Panc1 (cell line): ENCODE data around the gene VSX1. TPM values are rescaled to one million over a fixed set of nuclear protein-coding genes. Genes with fewer than 3 reads are reported as not detected.

ENCODE experiments used
- ATAC-seq: fragments of 200-7000 bp; cut with Tn5 transposase; 2 replicates; pipeline ENCODE4 v1.9.1; 2020; ENCODE audit warnings: mild to moderate bottlenecking, moderate library complexity
- BruUV-seq: library from RNA; stranded (reverse); fragments of 400-500 nt; replicated peaks from 2 replicates; lab custom pipeline; 2021; lab: Mats Ljungman, UMichigan
- CTCF ChIA-PET: fragments of 300-600 bp; sonication (Branson Sonifier 250); formaldehyde crosslinking; loops from one replicate; lab custom pipeline; 2022; ENCODE audit warnings: antibody characterized with exemption; lab: Charles Lee
- POLR2A ChIA-PET: fragments of 300-600 bp; sonication (Branson Sonifier 250); formaldehyde crosslinking; loops from one replicate; lab custom pipeline; 2022; ENCODE audit warnings: antibody characterized with exemption; lab: Charles Lee
- DNase-seq: peaks from one replicate; pipeline ENCODE4 v3.0.0-alpha.2; 2010; ENCODE audit warnings: low read depth, low spot score
- H3K27ac ChIP-seq: 2 replicates; pipeline ENCODE4 v1.5.1; 2011; ENCODE audit warnings: mild to moderate bottlenecking, low read length, inconsistent platforms
- H3K27me3 ChIP-seq: fragments of 200-500 bp; sonication (Bioruptor generic); 2 replicates; pipeline ENCODE4 v1.6.0; 2014; ENCODE audit warnings: low read length, inconsistent platforms; ENCODE audit not compliant: control insufficient read depth, insufficient read depth
- H3K36me3 ChIP-seq: fragments of 200-500 bp; sonication (Bioruptor generic); 2 replicates; pipeline ENCODE4 v1.5.1; 2014; ENCODE audit warnings: inconsistent platforms, mild to moderate bottlenecking, low read length, moderate library complexity; ENCODE audit not compliant: control insufficient read depth, insufficient read depth
- H3K4me1 ChIP-seq: 2 replicates; pipeline ENCODE4 v1.5.1; 2011; ENCODE audit warnings: inconsistent platforms, mild to moderate bottlenecking, low read length, moderate library complexity; ENCODE audit not compliant: control insufficient read depth, insufficient read depth
- H3K4me3 ChIP-seq, 2 experiments: 2 replicates each; pipeline ENCODE4 v1.5.1; 2011 to 2012; ENCODE audit warnings: low read depth in 2 of 2, low read length in 2 of 2, mild to moderate bottlenecking in 2 of 2, inconsistent platforms in 1 of 2, moderate library complexity in 1 of 2
- H3K9me3 ChIP-seq: fragments of 200-500 bp; sonication (Bioruptor generic); 2 replicates; pipeline ENCODE4 v1.5.1; 2014; ENCODE audit warnings: low read depth, mild to moderate bottlenecking, inconsistent platforms, low read length, moderate library complexity; ENCODE audit not compliant: control insufficient read depth, insufficient read depth
- CTCF ChIP-seq: fragments of 450-650 bp; IDR thresholded peaks from 2 replicates; pipeline ENCODE4 v1.5.1; 2017; ENCODE audit warnings: mild to moderate bottlenecking
- POLR2AphosphoS5 ChIP-seq: IDR thresholded peaks from 2 replicates; pipeline ENCODE4 v1.6.1; 2012; ENCODE audit warnings: mild to moderate bottlenecking, low read depth, low read length, moderate library complexity
- SIN3A ChIP-seq: IDR thresholded peaks from 2 replicates; pipeline ENCODE4 v1.6.1; 2012; ENCODE audit warnings: low read depth, mild to moderate bottlenecking, low read length, moderate library complexity, borderline replicate concordance; ENCODE audit not compliant: insufficient read depth
- TCF7L2 ChIP-seq: IDR thresholded peaks from 2 replicates; pipeline ENCODE4 v1.6.1; 2011; ENCODE audit warnings: mild to moderate bottlenecking, low read depth, low read length, inconsistent platforms
- in situ Hi-C: cut with HindIII; loops from 2 replicates; pipeline ENCODE4 v1.10.0; 2016; ENCODE audit warnings: low sequenced_read_pairs, low pct_unique_long_range_greater_than_20kb
- intact Hi-C: fragments of 100-400 bp; cut with micrococcal nuclease; formaldehyde crosslinking; loops from one replicate; pipeline ENCODE4 v1.10.0; 2022; ENCODE audit not compliant: unreplicated experiment
- total RNA-seq: library from RNA; stranded (reverse); gene quantifications from one replicate; pipeline ENCODE4 v1.2.1, GENCODE V29; 2021; ENCODE audit not compliant: unreplicated experiment
- TF ChIP-seq, protein P1 (sequence below), 2 experiments: IDR thresholded peaks; 2 replicates each; pipeline ENCODE4 v1.6.1; 2011 to 2012; ENCODE audit warnings: low read depth in 2 of 2, control low read depth in 1 of 2, low read length in 1 of 2, mild to moderate bottlenecking in 1 of 2, moderate library complexity in 1 of 2; ENCODE audit not compliant: insufficient read depth in 1 of 2

VSX1 gene
- total RNA-seq, 1 experiment from 2014 or later, result 0.21 TPM

GRCh38 chr20:25073544-25073943 lies 8.4 kb downstream of the VSX1 start:
- in situ Hi-C loops (no loop called here), intact Hi-C loops (no loop called here)
- no peaks in the 10 kb centered on the region for H3K9me3 ChIP-seq
- ChIA-PET CTCF (no interaction called here), POLR2A (no interaction called here)
- no peak for ATAC-seq
- H3K4me1 ChIP-seq, result peaks cover 39% of the 10 kb centered on the region
- TF ChIP-seq TCF7L2, result no peak
- no peak for TF ChIP-seq POLR2AphosphoS5
- TF ChIP-seq SIN3A, result no peak
- no peak for TF ChIP-seq CTCF
- TF ChIP-seq, protein P1, sequence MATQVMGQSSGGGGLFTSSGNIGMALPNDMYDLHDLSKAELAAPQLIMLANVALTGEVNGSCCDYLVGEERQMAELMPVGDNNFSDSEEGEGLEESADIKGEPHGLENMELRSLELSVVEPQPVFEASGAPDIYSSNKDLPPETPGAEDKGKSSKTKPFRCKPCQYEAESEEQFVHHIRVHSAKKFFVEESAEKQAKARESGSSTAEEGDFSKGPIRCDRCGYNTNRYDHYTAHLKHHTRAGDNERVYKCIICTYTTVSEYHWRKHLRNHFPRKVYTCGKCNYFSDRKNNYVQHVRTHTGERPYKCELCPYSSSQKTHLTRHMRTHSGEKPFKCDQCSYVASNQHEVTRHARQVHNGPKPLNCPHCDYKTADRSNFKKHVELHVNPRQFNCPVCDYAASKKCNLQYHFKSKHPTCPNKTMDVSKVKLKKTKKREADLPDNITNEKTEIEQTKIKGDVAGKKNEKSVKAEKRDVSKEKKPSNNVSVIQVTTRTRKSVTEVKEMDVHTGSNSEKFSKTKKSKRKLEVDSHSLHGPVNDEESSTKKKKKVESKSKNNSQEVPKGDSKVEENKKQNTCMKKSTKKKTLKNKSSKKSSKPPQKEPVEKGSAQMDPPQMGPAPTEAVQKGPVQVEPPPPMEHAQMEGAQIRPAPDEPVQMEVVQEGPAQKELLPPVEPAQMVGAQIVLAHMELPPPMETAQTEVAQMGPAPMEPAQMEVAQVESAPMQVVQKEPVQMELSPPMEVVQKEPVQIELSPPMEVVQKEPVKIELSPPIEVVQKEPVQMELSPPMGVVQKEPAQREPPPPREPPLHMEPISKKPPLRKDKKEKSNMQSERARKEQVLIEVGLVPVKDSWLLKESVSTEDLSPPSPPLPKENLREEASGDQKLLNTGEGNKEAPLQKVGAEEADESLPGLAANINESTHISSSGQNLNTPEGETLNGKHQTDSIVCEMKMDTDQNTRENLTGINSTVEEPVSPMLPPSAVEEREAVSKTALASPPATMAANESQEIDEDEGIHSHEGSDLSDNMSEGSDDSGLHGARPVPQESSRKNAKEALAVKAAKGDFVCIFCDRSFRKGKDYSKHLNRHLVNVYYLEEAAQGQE (IDR thresholded peaks at IDR 0.05; ENCODE audit: insufficient read depth in 1 of 2, low read depth in 2 of 2, low read length in 1 of 2), result no peak
- H3K4me3 ChIP-seq, result no peak overlapping the region
- H3K27ac ChIP-seq, result peak overlapping the region; percentile 3; the same call in 1 of the 2 replicates
- BruUV-seq, result no TSS peak
- H3K36me3 ChIP-seq, result no peaks in the 10 kb centered on the region
- no peak for DNase-seq
- no peaks in the 10 kb centered on the region for H3K27me3 ChIP-seq

DNA sequence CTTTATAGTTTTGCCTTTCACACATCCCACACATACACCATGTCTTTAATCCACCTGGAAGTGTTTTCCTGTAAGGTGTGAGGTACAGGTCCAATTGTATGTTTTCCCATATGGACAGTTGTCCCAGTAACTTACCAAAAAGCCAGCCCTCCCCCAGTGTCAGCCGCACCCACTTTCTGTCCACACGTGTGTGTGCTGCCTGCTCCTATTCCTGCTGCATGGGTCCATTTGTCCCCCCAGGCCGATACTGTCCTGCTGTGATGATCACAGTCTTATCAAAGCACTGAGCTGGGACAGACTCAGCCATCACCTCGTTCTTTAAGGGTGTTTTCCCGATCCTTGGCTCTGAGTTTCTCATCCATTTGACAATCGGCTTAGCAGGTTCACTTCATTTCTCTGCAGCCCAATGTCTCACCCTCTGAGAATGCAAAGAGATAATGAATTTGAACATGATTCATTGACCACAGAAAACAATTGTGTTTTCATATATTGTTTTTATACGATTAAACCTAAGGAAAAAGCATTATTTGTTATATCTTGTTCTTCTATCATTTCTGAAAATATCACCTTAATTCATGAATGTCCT lies 9.6 kb downstream of the VSX1 start:
- DNase-seq (no peak), ATAC-seq (peak; percentile 28; the same call in 1 of the 2 replicates)
- Histone ChIP-seq H3K4me3 (no peak overlapping the region), H3K4me1 (peaks cover 39% of the 10 kb centered on the region), H3K27ac (peak overlapping the region; percentile 26), H3K27me3 (no peaks in the 10 kb centered on the region), H3K9me3 (no peaks in the 10 kb centered on the region), H3K36me3 (no peaks in the 10 kb centered on the region)
- TF ChIP-seq, protein P1 (IDR thresholded peaks at IDR 0.05; ENCODE audit: insufficient read depth in 1 of 2, low read depth in 2 of 2, low read length in 1 of 2), result no peak
- no peak for TF ChIP-seq POLR2AphosphoS5
- TF ChIP-seq SIN3A, result no peak
- no peak for TF ChIP-seq CTCF
- no peak for TF ChIP-seq TCF7L2
- BruUV-seq, result no TSS peak
- in situ Hi-C loops (no loop called here), intact Hi-C loops (no loop called here)
- POLR2A ChIA-PET, result no interaction called here
- CTCF ChIA-PET, result interaction anchor here (2.1 kb wide), 1 partner anchor 107 kb away, joined by 6 read pairs; no protein-coding TSS in a partner anchor
